Neural cell (in vitro differentiated cells): ENCODE measurements around the gene XIRP2. TPM values are rescaled to one million over a fixed set of nuclear protein-coding genes. Genes with fewer than 3 reads are reported as not detected.

ENCODE experiments used
- H2AFZ ChIP-seq: fragments of 200-600, 300-800 bp; sonication (generic), shearing (Covaris generic); 2 replicates; pipeline ENCODE4 v1.6.0; 2014; ENCODE audit warnings: low read depth, mild to moderate bottlenecking, antibody characterized with exemption, low read length, moderate library complexity
- H3F3A ChIP-seq: fragments of 200-600 bp; shearing (Covaris generic); 2 replicates; pipeline ENCODE4 v1.6.1; 2016; ENCODE audit warnings: mild to moderate bottlenecking, moderate library complexity, mixed read lengths, antibody characterized with exemption, low read length; ENCODE audit not compliant: insufficient read depth, poor library complexity, severe bottlenecking
- H3K27ac ChIP-seq: fragments of 200-600, 300-800 bp; sonication (generic), shearing (Covaris generic); 2 replicates; pipeline ENCODE4 v1.5.1; 2014; ENCODE audit warnings: mild to moderate bottlenecking, low read length, moderate library complexity
- H3K27me3 ChIP-seq: fragments of 300-800, 200-600 bp; sonication (generic), shearing (Covaris generic); 2 replicates; pipeline ENCODE4 v1.6.0; 2014; ENCODE audit warnings: mild to moderate bottlenecking, low read depth, low read length, moderate library complexity; ENCODE audit not compliant: insufficient read depth
- H3K36me3 ChIP-seq: fragments of 300-800, 200-600 bp; sonication (generic), shearing (Covaris generic); 2 replicates; pipeline ENCODE4 v1.5.1; 2014; ENCODE audit warnings: mild to moderate bottlenecking, antibody characterized with exemption, low read length, moderate library complexity; ENCODE audit not compliant: insufficient read depth
- H3K4me2 ChIP-seq: fragments of 300-800, 200-600 bp; sonication (generic), shearing (Covaris generic); 2 replicates; pipeline ENCODE4 v1.6.0; 2014; ENCODE audit warnings: mild to moderate bottlenecking, low read length
- H3K4me3 ChIP-seq: fragments of 300-800, 200-600 bp; sonication (generic), shearing (Covaris generic); 2 replicates; pipeline ENCODE4 v1.5.1; 2014; ENCODE audit warnings: mild to moderate bottlenecking, low read length, moderate library complexity
- H3K79me2 ChIP-seq: fragments of 200-600 bp; shearing (Covaris generic); replicated peaks from 2 replicates; pipeline ENCODE4 v1.6.0; 2014; ENCODE audit warnings: mild to moderate bottlenecking, low read length, moderate library complexity; ENCODE audit not compliant: insufficient read depth
- H3K9ac ChIP-seq: fragments of 300-800, 200-600 bp; sonication (generic), shearing (Covaris generic); 2 replicates; pipeline ENCODE4 v1.6.1; 2016; ENCODE audit warnings: mild to moderate bottlenecking, low read length, mixed read lengths
- H3K9me2 ChIP-seq: fragments of 200-600 bp; shearing (Covaris generic); 2 replicates; pipeline ENCODE4 v1.6.1; 2016; ENCODE audit warnings: mild to moderate bottlenecking, low read length, mixed read lengths; ENCODE audit not compliant: insufficient read depth
- H3K9me3 ChIP-seq: fragments of 200-600, 300-800 bp; sonication (generic), shearing (Covaris generic); 2 replicates; pipeline ENCODE4 v1.6.1; 2016; ENCODE audit warnings: mild to moderate bottlenecking, mixed run types, low read length, moderate library complexity, mixed read lengths
- H4K20me1 ChIP-seq: fragments of 200-600 bp; shearing (Covaris generic); 2 replicates; pipeline ENCODE4 v1.6.1; 2016; ENCODE audit warnings: mild to moderate bottlenecking, mixed run types; ENCODE audit not compliant: insufficient read depth
- EP300 ChIP-seq: fragments of 450-650 bp; conservative IDR thresholded peaks from 2 replicates; pipeline ENCODE4 v1.6.1; 2014; ENCODE audit warnings: antibody characterized with exemption, mild to moderate bottlenecking, moderate library complexity; ENCODE audit not compliant: poor library complexity, severe bottlenecking
- EZH2 ChIP-seq: fragments of 200-600, 300-800 bp; shearing (Covaris generic), sonication (generic); IDR thresholded peaks from 2 replicates; pipeline ENCODE4 v1.6.1; 2014; ENCODE audit warnings: antibody characterized with exemption, low read length, borderline replicate concordance, mild to moderate bottlenecking; ENCODE audit not compliant: insufficient read depth, poor library complexity, severe bottlenecking
- MXI1 ChIP-seq: fragments of 450-650 bp; conservative IDR thresholded peaks from 2 replicates; pipeline ENCODE4 v1.6.1; 2014; ENCODE audit warnings: antibody characterized with exemption, mild to moderate bottlenecking; ENCODE audit not compliant: poor library complexity, severe bottlenecking
- POLR2AphosphoS5 ChIP-seq: IDR thresholded peaks from 2 replicates; pipeline ENCODE4 v1.6.1; 2012
- RAD21 ChIP-seq: fragments of 450-650 bp; conservative IDR thresholded peaks from 2 replicates; pipeline ENCODE4 v1.6.1; 2014; ENCODE audit warnings: antibody characterized with exemption, mild to moderate bottlenecking, moderate library complexity
- SMC3 ChIP-seq: fragments of 450-650 bp; conservative IDR thresholded peaks from 2 replicates; pipeline ENCODE4 v1.6.1; 2014; ENCODE audit warnings: antibody characterized with exemption, mild to moderate bottlenecking, moderate library complexity; ENCODE audit not compliant: poor library complexity
- TAF1 ChIP-seq: IDR thresholded peaks from 2 replicates; pipeline ENCODE4 v1.6.1; 2012; ENCODE audit warnings: low read depth
- polyA plus RNA-seq: library from polyadenylated mRNA; depleted of rRNA; stranded (reverse); fragments of >200 nt; gene quantifications from 2 replicates; pipeline ENCODE4 v1.2.3, GENCODE V29; 2014
- TF ChIP-seq, protein P1 (sequence below): IDR thresholded peaks from 2 replicates; pipeline ENCODE4 v1.6.1; 2012; ENCODE audit warnings: borderline replicate concordance
- TF ChIP-seq, protein P2 (sequence below): fragments of 450-650 bp; IDR thresholded peaks from 2 replicates; pipeline ENCODE4 v1.5.1; 2014; ENCODE audit warnings: antibody characterized with exemption, mild to moderate bottlenecking, moderate library complexity; ENCODE audit not compliant: poor library complexity, severe bottlenecking

XIRP2 gene
- polyA plus RNA-seq, 1 donor from 2014 or later = not detected

DNA sequence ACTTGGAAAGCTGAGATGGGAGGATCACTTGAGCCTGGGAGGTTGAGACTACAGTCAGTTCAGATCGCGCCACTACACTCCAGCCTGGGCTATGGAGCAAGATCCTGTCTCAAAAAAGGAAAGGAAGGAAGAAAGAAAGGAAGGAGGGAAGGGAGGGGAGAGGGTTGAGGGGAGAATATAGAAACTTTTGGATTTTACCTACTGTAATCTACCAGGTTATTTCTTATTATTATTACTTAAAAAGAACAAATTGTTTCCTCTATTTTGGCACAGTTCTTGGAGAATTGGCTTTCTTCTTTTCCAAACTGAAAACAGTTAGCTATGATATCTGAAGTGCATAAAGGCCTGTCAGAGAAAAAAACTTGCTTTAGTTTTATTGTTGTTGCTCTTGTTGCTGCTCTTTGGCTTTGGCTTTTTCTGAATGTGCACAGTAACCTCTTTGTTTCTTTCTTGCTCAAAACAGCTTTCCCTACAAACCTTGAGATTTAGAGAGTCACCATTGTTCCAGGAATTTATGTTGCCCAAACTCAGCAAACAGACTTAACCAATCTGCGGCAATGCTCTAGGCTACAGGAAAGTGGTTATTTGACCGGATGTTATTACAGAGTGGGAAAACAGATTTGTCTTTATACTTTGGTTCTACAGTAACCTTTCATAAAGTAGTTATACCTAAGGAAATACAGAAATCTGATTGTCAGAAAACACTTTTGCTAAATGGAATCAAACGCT lies 214.9 kb downstream of the XIRP2 start:
- Histone ChIP-seq H3K79me2 (no peaks in the 10 kb centered on the region), H3K9ac (no peak overlapping the region), H3K36me3 (no peaks in the 10 kb centered on the region), H2AFZ (no peak overlapping the region), H3K4me3 (no peak overlapping the region), H3K27me3 (no peaks in the 10 kb centered on the region), H3K9me2 (no peaks in the 10 kb centered on the region), H3F3A (no peaks in the 10 kb centered on the region), H3K27ac (no peak overlapping the region), H3K9me3 (no peaks in the 10 kb centered on the region), H3K4me2 (no peak overlapping the region), H4K20me1 (no peaks in the 10 kb centered on the region)
- TF ChIP-seq, protein P1, sequence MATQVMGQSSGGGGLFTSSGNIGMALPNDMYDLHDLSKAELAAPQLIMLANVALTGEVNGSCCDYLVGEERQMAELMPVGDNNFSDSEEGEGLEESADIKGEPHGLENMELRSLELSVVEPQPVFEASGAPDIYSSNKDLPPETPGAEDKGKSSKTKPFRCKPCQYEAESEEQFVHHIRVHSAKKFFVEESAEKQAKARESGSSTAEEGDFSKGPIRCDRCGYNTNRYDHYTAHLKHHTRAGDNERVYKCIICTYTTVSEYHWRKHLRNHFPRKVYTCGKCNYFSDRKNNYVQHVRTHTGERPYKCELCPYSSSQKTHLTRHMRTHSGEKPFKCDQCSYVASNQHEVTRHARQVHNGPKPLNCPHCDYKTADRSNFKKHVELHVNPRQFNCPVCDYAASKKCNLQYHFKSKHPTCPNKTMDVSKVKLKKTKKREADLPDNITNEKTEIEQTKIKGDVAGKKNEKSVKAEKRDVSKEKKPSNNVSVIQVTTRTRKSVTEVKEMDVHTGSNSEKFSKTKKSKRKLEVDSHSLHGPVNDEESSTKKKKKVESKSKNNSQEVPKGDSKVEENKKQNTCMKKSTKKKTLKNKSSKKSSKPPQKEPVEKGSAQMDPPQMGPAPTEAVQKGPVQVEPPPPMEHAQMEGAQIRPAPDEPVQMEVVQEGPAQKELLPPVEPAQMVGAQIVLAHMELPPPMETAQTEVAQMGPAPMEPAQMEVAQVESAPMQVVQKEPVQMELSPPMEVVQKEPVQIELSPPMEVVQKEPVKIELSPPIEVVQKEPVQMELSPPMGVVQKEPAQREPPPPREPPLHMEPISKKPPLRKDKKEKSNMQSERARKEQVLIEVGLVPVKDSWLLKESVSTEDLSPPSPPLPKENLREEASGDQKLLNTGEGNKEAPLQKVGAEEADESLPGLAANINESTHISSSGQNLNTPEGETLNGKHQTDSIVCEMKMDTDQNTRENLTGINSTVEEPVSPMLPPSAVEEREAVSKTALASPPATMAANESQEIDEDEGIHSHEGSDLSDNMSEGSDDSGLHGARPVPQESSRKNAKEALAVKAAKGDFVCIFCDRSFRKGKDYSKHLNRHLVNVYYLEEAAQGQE = no peak
- TF ChIP-seq POLR2AphosphoS5 = no peak
- no peak for TF ChIP-seq RAD21
- TF ChIP-seq, protein P2, sequence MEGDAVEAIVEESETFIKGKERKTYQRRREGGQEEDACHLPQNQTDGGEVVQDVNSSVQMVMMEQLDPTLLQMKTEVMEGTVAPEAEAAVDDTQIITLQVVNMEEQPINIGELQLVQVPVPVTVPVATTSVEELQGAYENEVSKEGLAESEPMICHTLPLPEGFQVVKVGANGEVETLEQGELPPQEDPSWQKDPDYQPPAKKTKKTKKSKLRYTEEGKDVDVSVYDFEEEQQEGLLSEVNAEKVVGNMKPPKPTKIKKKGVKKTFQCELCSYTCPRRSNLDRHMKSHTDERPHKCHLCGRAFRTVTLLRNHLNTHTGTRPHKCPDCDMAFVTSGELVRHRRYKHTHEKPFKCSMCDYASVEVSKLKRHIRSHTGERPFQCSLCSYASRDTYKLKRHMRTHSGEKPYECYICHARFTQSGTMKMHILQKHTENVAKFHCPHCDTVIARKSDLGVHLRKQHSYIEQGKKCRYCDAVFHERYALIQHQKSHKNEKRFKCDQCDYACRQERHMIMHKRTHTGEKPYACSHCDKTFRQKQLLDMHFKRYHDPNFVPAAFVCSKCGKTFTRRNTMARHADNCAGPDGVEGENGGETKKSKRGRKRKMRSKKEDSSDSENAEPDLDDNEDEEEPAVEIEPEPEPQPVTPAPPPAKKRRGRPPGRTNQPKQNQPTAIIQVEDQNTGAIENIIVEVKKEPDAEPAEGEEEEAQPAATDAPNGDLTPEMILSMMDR = no peak

DNA sequence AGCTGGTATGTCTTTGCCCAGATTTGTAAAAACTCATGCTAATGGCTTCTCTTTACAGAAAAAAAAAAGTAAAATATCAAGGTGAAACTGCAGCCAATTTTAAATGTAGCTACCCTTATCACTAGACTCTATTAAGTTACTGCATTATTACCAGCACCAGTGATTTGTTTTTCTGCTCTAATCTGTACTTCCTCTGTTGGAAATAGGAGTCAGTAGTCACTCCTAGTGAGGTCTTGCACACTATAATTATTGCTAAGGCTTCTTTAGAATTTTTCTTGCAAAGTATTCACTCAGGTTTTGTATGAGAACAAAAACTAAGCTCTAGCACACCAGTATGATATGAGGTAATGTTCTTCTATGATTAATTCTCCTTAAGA lies 215.5 kb downstream of the XIRP2 start:
- Histone ChIP-seq H2AFZ (no peak overlapping the region), H3K36me3 (no peaks in the 10 kb centered on the region), H3F3A (no peaks in the 10 kb centered on the region), H3K9me3 (no peaks in the 10 kb centered on the region), H3K9ac (no peak overlapping the region), H3K4me2 (no peak overlapping the region), H3K9me2 (no peaks in the 10 kb centered on the region), H3K79me2 (no peaks in the 10 kb centered on the region), H3K4me3 (no peak overlapping the region), H4K20me1 (no peaks in the 10 kb centered on the region), H3K27ac (no peak overlapping the region), H3K27me3 (no peaks in the 10 kb centered on the region)
- TF ChIP-seq MXI1 = no peak
- no peak for TF ChIP-seq POLR2AphosphoS5
- no peak for TF ChIP-seq EP300
- no peak for TF ChIP-seq RAD21
- no peak for TF ChIP-seq SMC3
- TF ChIP-seq, protein P2 = no peak
- no peak for TF ChIP-seq TAF1
- no peak for TF ChIP-seq EZH2
- TF ChIP-seq, protein P1 = no peak
